Measurements from ENCODE around the gene GRPEL2.

The GRPEL2 gene

GRCh38 chr5:149320791-149321330, 24.4 kb upstream of the GRPEL2 start:
- no peak for DNase-seq

- no peak for DNase-seq
Observed at GRCh38 chr5:149322518-149322917, 22.8 kb upstream of the GRPEL2 start.

GRCh38 chr5:149323210-149323609, 22.1 kb upstream of the GRPEL2 start:
- DNase-seq = no peak

- DNase-seq = no peak
Observed at GRCh38 chr5:149323621-149324205, 21.6 kb upstream of the GRPEL2 start.

GRCh38 chr5:149324641-149325040, 20.7 kb upstream of the GRPEL2 start:
- no peak for DNase-seq

DNA sequence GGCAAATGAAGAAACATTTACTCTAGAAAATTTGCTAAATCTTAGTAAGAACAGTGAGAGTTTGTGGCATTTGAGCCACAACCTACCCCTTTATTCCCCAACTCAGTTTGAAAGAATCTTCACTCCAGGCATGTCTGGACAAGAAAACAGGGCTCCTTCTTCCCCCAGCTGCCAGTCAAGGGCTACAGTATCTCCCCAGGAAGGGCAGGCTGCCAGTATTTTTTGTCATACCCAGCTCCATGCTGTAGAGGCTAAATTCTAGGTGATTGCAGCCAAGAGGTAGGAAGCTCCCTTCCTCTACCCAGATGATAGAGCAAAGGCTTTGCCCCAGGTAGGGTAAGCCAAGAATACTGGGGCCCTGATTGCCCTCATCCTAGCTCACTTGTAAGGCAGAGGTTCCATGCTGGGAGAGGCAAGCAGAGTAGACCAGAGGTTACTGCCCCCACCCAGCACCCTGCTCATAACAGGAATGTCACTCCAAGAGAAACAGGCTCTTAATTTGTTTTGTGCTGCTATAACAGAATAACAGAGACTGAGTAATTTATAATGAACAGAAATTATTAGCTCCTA, 20.0 kb upstream of the GRPEL2 start:
- DNase-seq = no peak

GRCh38 chr5:149325894-149326293, 19.4 kb upstream of the GRPEL2 start:
- no peak for DNase-seq

DNA sequence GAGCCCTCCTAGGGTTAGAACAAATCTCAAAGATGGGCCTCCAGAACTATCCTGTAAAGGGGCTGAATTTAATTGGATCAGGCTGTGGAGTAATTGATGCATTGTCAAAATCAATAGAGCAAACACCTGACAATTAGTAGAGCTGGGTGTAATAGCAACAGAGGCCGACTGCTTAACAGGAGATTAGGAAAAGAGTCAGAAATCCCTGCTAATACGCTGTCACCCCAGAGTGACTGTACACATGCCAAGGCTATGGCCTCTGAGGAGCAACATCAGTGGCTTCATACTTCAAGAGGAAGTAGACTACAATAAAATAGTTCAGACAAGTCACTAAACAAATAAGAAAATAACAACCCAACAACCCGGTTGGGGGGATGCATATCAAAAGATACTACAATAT, 18.7 kb upstream of the GRPEL2 start:
- no peak for DNase-seq

GRCh38 chr5:149328177-149328576, 17.1 kb upstream of the GRPEL2 start:
- DNase-seq = no peak

GRCh38 chr5:149333711-149334443, 11.4 kb upstream of the GRPEL2 start:
- DNase-seq = no peak

DNA sequence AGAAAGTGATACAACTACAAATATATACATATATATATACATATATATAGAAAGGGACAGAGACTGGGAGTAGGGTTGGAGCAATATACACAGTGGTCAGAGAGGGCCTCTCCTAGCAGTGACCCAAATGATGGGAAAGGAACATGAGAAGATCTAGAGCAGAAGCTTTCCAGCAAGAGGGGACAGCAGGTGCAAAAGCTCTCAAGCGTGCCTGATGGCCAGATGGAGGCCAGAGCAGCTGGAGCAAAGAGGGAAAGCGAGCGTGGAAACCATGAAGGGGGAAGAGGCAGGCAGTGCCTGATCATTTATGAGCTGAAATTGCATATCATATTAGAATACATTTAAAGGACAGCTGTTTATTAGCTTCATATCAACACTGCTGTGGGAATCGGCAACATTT, 7.6 kb upstream of the GRPEL2 start:
- no peak for DNase-seq

DNA sequence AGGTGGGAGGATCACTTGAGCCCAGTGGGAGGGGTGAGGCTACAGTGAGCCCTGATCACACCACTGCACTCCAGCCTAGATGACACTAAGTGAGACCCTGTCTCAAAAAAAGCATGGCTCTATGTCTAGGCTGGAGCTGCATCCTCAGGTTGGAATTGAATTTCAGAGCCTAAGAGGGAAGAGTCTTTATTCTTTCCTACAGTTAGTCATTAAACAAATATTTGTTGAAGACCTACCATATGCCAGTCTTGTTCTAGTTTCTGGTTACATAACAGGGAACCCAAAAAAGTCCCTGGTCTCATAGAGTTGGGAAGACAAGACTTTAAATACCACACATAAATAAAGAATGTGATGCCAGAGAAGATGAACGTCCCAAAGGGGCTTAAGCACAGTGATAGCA, 6.9 kb upstream of the GRPEL2 start:
- no peak for DNase-seq

- no peak for DNase-seq
Observed at GRCh38 chr5:149340920-149341319, 4.4 kb upstream of the GRPEL2 start.

GRCh38 chr5:149341876-149342275, 3.4 kb upstream of the GRPEL2 start:
- DNase-seq = no peak

GRCh38 chr5:149344151-149344550, 1.1 kb upstream of the GRPEL2 start:
- no peak for DNase-seq

GRCh38 chr5:149345892-149346222, 558 bp downstream of the GRPEL2 start:
- DNase-seq = peak in 1 of 2 experiments; percentile 29

- no peak for DNase-seq
Observed at GRCh38 chr5:149348518-149348917, 3.2 kb downstream of the GRPEL2 start.

GRCh38 chr5:149349382-149349781, 4.1 kb downstream of the GRPEL2 start:
- DNase-seq = no peak

DNA sequence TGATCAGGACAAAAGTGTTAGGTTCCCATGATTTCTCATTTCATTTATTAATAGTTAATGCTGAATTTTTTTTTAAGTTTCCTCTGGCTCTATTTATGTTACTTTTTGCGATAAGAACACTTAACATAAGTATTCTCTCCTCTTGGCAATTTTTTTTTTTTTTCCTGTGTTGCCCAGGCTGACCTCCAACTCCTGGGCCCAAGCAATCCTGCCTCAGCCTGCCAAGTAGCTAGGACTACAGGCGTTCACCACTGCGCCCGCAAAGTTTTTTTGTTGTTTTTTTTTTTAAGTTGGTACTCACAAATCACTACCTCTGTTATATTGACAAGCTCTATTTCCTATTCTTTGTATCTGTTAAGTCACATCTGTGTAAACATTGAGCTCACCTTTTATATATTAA, 6.9 kb downstream of the GRPEL2 start:
- no peak for DNase-seq

- no peak for DNase-seq
Observed at GRCh38 chr5:149353911-149354310, 8.6 kb downstream of the GRPEL2 start.

- DNase-seq = peak; percentile 28 to 43
Observed at GRCh38 chr5:149355688-149356087, 10.4 kb downstream of the GRPEL2 start.

- DNase-seq = peak; percentile 24 to 40
Observed at GRCh38 chr5:149356391-149356790, 11.1 kb downstream of the GRPEL2 start.

DNA sequence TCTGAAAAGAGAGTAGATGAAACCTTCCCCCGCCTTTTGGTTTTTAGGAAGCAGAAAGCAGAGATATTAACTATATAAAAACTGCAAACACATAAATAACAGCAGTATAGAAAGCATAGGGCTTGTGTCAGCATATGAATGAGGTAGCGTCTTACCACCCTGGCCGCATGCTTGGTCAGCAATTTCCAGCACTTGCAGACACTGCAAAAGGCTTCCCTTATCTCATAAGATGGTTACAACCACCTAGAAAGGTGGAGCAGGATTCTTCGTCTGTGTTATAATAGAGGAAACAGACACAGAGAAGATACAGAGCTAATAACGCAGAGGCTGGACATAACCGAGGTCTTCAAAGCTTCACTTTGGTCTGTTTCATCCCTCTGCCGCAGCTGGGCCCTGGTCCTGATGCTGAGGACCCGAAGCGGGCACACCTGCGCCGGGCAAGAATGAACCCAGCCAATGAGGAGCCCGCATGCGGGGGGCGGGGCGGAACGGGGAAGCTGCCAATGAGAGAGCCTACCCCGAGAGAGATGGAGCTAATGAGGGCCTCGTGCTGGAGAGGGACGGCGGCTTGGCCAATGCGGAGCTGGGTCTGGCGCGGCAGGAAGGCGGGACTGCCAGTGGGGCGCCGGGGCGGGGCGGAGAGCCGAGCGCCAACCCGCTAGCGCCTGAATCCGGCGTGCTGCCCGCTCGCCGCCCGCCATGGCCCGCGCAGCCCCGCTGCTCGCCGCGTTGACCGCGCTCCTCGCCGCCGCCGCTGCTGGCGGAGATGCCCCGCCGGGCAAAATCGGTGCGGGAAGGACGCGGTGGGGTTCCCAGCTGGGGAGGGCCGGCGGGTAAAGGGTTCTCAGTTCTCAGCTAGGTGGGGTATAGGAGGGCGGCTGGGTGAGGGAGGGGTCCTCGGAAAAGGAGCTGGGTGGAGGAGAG, 12.3 kb downstream of the GRPEL2 start, which contains the start of gene PCYOX1L:
Gene PCYOX1L (plus strand): TSS at position 677 of the 924 bp plus-strand sequence. CDS start 23 bp downstream, at position 700.
- peak; percentile 99 for DNase-seq
